Stimulated activated CD4-positive, alpha-beta T cell treated with anti-CD3 and anti-CD28 coated beads, Interleukin-1b, Interleukin-23, amount 100 ng/mL, for 24 hours (primary cell): ENCODE data around the gene OPRL1.
"Not testable (repeated sequence)": the region's sequence is repeated elsewhere in the genome, so short reads cannot be mapped to it uniquely, and the experiment has no call there.

Source experiments
- DNase-seq, 4 experiments: peaks; one replicate each; pipeline ENCODE4 v3.0.0-alpha.2; 2020; ENCODE audit warnings: low read depth in 4 of 4, low spot score in 1 of 4

OPRL1 gene

DNA sequence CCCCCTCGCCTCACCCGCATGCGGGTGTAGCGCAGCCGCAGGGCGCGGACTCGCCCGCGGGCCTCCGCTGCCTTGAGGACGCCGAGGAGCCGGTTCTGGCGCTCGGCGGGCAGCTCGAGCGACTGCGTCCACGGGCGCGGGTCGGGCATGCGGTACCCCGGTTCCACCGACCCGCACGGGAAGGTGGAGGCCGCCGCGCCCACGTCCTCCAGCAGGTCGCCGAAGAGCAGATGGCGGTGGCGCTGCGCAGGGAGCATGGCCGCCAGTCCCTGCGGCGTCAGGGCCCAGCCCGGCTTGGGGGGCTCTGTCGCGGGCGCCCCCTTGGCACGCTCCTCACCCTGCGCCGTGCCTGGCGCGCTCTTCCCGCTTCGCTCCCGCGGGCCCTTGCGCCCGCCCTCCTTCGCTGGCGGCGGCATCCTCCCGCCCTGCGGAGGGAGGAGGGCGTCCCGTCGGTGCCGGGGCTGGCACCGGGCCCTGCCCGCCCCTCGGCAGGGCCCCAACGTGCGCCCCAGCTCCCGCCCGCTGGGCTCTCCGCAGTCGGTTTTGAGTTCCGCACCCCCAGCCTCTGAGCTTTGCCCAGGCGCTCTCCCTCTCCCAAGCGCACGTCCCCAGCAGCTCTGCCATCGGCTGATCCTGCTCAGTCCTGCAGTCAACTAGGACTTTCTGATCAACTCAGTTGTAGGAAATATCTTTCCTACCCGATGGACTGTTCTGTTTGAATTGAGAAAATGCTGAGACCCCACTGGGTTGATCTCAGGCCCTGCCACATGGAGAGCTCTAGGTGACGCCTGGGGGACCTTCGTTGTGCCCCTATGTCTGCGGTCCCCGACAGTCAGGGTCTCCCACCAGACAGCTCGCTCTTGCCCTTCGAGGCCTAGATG is 4.2 kb downstream of the OPRL1 start, which contains the start of gene LKAAEAR1:
Gene LKAAEAR1, minus strand, starts transcription at position 595 of the 881 bp plus-strand sequence. Its CDS starts 179 bp downstream, at position 416.
- DNase-seq: no peak

- DNase-seq: no peak
Measured at GRCh38 chr20:64084685-64085152, 4.8 kb downstream of the OPRL1 start.

- DNase-seq: no peak
Measured at GRCh38 chr20:64086801-64087200, 6.9 kb downstream of the OPRL1 start.

DNA sequence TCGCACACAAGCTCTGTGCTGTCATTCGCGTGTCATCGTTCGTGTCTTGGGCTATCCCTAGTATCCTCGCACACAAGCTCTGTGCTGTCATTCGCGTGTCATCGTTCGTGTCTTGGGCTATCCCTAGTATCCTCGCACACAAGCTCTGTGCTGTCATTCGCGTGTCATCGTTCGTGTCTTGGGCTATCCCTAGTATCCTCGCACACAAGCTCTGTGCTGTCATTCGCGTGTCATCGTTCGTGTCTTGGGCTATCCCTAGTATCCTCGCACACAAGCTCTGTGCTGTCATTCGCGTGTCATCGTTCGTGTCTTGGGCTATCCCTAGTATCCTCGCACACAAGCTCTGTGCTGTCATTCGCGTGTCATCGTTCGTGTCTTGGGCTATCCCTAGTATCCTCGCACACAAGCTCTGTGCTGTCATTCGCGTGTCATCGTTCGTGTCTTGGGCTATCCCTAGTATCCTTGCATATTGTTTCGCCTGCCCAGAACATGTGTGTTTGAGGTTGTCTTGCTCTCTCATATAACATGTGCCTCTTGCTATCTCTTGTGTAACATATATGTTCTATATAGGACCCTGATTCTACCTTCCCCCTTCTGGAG is 7.4 kb downstream of the OPRL1 start:
- not testable (repeated sequence) for DNase-seq

DNA sequence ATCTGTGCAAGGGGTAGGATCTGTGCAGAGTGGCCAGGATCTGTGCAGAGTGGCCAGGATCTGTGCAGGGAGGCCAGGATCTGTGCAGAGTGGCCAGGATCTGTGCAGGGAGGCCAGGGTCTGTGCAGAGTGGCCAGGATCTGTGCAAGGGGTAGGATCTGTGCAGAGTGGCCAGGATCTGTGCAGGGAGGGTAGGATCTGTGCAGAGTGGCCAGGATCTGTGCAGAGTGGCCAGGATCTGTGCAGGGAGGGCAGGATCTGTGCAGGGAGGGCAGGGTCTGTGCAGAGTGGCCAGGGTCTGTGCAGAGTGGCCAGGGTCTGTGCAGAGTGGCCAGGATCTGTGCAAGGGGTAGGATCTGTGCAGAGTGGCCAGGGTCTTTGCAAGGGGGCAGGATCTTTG is 8.7 kb downstream of the OPRL1 start:
- DNase-seq: not testable (repeated sequence)

GRCh38 chr20:64090165-64090564 is 10.3 kb downstream of the OPRL1 start:
- no peak for DNase-seq

- no peak for DNase-seq
Measured at GRCh38 chr20:64091340-64091739, 11.5 kb downstream of the OPRL1 start.

GRCh38 chr20:64091770-64092169 is 11.9 kb downstream of the OPRL1 start:
- DNase-seq: no peak

DNA sequence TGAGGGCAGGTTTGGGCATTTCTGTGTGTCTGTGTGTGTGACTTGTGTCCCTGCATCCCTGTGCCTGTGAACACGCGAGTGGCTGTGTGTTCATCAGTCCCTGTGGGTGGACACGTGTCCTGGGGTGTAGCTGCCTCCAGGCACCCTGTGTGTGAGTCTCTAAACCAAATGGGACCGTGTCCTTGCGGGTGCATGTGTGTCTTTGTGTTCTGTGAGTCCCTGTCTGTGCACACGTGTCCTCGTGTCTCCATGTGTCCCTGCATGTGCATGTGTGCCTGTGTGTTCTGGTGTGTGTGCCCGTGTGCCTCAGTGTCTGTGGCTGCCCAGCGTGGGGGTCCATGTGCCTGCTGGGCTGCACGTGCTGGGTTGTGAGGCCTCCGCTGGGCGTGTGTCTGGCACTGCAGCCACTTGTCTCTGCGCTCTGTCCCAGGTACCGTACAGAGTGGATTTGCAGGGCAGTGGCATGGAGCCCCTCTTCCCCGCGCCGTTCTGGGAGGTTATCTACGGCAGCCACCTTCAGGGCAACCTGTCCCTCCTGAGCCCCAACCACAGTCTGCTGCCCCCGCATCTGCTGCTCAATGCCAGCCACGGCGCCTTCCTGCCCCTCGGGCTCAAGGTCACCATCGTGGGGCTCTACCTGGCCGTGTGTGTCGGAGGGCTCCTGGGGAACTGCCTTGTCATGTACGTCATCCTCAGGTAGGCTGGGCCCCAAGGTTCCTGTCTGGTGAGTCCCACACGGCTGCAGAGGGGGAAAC is 12.6 kb downstream of the OPRL1 start:
- no peak for DNase-seq

DNA sequence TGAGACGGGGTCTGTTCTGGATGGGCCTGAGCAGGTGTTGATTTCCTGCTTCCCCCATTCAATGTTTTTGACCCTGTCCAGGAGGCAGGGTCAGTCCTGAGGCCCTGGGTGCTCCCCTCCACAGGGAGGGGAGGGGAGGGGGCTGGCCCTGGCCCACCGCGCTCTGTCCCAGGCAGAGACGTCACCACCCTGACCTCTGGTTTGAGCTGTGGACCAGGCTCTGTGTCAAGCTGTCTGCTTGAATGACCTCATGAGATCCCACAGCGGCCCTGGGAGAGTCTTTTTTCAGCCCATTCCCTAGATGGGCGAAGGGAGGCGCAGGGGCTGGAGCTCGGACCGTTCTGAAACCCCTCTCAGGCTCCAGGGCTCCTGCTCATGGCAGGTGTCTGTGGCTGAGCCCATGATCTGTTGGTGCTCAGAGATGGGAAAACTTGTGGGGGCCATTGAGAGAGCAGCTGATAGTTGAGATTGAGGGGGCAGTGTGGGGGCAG is 13.2 kb downstream of the OPRL1 start:
- no peak for DNase-seq

DNA sequence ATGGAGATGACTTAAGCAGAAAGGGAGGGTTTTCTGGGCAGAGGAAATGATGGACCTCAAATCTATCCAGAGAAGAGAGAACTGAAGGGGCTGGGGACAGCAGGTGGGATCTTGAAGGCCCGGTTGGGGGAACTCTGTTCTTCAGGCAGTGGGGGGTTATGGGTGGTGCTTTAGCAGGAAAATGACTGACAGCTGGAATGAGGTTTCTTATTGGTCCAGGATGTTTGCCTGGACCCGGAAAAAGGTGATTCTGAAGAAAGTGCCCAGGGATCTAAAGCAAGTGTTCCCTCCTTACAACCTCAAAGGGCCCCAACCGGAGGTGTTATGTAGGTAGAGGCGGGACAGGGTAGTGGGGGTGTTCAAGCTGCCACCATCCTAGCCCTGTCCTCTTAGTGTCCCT is 15.6 kb downstream of the OPRL1 start:
- DNase-seq: no peak

DNA sequence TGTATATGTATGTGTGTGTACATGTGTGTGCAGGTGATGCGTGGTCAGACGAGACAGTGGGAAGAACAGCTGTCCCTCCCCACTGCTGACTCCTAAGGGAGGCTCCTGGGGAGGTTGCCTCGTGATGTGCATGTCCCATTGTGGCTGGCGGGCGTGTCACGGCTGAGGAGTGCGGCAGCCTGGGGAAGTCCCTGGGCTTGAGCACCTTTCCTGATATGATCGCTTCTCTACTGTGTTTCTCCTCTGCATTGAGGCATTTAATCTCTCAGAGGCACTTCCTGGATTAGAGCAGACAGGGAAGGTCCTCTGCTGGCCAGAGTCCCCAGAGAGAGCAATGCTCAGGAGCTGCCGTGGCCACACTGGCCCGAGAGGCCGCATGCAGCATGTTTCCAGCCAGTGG is 16.0 kb downstream of the OPRL1 start:
- DNase-seq: no peak

- DNase-seq: no peak
Measured at GRCh38 chr20:64096535-64096934, 16.7 kb downstream of the OPRL1 start.

- DNase-seq: no peak
Measured at GRCh38 chr20:64098471-64099013, 18.7 kb downstream of the OPRL1 start.

GRCh38 chr20:64099086-64099786 is 19.4 kb downstream of the OPRL1 start:
- DNase-seq: no peak

DNA sequence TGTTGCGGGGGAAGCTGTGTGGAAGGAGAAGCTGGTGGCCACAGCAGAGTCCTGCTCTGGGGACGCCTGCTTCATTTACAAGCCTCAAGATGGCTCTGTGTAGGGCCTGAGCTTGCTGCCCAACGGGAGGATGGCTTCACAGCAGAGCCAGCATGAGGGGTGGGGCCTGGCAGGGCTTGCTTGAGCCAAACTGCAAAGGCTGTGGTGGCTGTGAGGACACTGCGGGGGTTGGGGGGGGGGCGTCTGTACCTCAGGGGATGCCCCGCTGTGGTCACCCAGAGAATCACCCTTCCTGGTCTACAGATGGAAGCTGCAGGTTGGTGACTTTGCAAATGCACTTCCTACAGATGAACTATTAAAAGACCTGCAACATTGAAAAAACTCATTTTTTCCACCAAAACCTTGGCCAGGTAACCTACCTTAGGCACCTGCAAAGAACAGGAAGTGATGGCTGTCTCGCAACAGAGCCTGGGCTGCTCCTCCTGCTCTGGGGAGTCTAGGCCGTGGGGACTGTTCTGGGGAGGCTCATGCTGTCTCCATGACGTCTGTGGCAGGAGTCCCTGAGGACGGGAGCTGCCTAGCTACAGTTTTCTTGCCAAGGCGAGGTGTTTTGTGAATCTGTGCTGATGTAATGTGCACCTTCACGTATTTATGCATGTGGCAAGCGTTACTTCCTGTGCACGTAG is 20.1 kb downstream of the OPRL1 start:
- no peak for DNase-seq

DNA sequence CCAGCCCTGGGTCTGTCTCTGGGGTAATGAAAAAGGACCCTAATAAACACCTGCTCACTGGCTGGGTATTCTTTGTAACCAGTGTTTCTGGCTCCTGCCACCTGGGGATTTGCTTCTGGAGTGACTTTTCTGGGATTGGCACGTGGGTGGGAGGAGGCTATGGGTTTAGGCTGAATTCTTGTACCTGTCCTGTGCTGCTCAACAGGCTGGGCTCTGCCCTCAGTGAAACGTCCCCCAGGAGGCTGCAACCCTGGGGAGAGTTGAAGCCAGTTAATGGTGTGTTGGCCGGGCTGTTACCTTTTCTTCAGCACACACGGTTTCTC is 20.6 kb downstream of the OPRL1 start:
- DNase-seq: no peak

GRCh38 chr20:64100946-64101688 is 21.2 kb downstream of the OPRL1 start:
- DNase-seq: no peak
